ENCODE data around the gene MUC4.
"Not testable (repeated sequence)": the region's sequence is repeated elsewhere in the genome, so short reads cannot be mapped to it uniquely, and the experiment has no call there.

GRCh38 chr3:195722996-195723345, 88.8 kb downstream of the MUC4 start:
- not testable (repeated sequence) for TF ChIP-seq CTCF (conservative IDR thresholded peaks at IDR 0.05; ENCODE audit: low read depth, low read length); EZH2 (IDR thresholded peaks at IDR 0.05; ENCODE audit: low read length, unreplicated experiment); EZH2phosphoT487 (IDR thresholded peaks at IDR 0.05; ENCODE audit: borderline replicate concordance, low read length)
